K562 (cell line): ENCODE data around the gene GLCCI1. TPM values are rescaled to one million over a fixed set of nuclear protein-coding genes. Genes with fewer than 3 reads are reported as not detected.

Source experiments
- BRF2 ChIP-seq: IDR thresholded peaks from 3 replicates; pipeline ENCODE4 v1.6.1; 2011; ENCODE audit warnings: borderline replicate concordance, mild to moderate bottlenecking; ENCODE audit not compliant: insufficient read length, insufficient read depth
- FOXM1 ChIP-seq, 2 experiments: fragments of 450-650 bp in 1 of 2; sonication (generic) in 1 of 2; formaldehyde crosslinking in 1 of 2; IDR thresholded peaks; 2 replicates each; pipeline versions ENCODE4 v1.6.1 to v1.9.0; 2017 to 2022; ENCODE audit warnings: low read depth in 2 of 2, mild to moderate bottlenecking in 2 of 2, missing genetic modification reagents in 1 of 2, moderate library complexity in 1 of 2
- GMEB1 ChIP-seq: fragments of 250-450 bp; sonication (Bioruptor Pico); IDR thresholded peaks from 2 replicates; pipeline ENCODE4 v1.4.0; 2020; ENCODE audit warnings: mild to moderate bottlenecking
- MAX ChIP-seq: sonication (generic); formaldehyde crosslinking; IDR thresholded peaks from 2 replicates; pipeline ENCODE4 v1.9.0; 2022; ENCODE audit warnings: mild to moderate bottlenecking, missing genetic modification reagents
- MEF2A ChIP-seq: IDR thresholded peaks from 2 replicates; pipeline ENCODE4 v1.6.1; 2011; ENCODE audit warnings: low read depth, mild to moderate bottlenecking, low read length, moderate library complexity; ENCODE audit not compliant: control insufficient read depth
- PHB2 ChIP-seq: fragments of 450-650 bp; IDR thresholded peaks from 2 replicates; pipeline ENCODE4 v1.6.1; 2017; ENCODE audit warnings: low read depth
- PKNOX1 ChIP-seq: fragments of 450-650 bp; IDR thresholded peaks from 2 replicates; pipeline ENCODE4 v1.6.1; 2016
- RBFOX2 ChIP-seq: fragments of 200-400 bp; formaldehyde crosslinking; IDR thresholded peaks from 2 replicates; pipeline ENCODE4 v1.6.1; 2017; ENCODE audit warnings: low read depth, mild to moderate bottlenecking, low read length, moderate library complexity
- SIN3B ChIP-seq: fragments of 450-650 bp; IDR thresholded peaks from 2 replicates; pipeline ENCODE4 v1.6.1; 2017; ENCODE audit warnings: low read depth, mild to moderate bottlenecking, moderate library complexity
- TCF15 ChIP-seq: fragments of 250-450 bp; sonication (Bioruptor Pico); IDR thresholded peaks from 2 replicates; pipeline ENCODE4 v1.8.0; 2022; ENCODE audit warnings: moderate library complexity, mild to moderate bottlenecking, inconsistent platforms
- UBTF ChIP-seq, 2 experiments: IDR thresholded peaks; 2 replicates each; pipeline ENCODE4 v1.6.1; 2012; ENCODE audit warnings: improper control_type of control experiment in 2 of 2, low read depth in 2 of 2, low read length in 2 of 2, borderline replicate concordance in 1 of 2
- ZNF175 ChIP-seq: fragments of 200-800 bp; sonication (Bioruptor generic); IDR thresholded peaks from 2 replicates; pipeline ENCODE4 v1.6.1; 2016; ENCODE audit warnings: low read depth, mild to moderate bottlenecking, missing genetic modification characterization, missing compliant biosample characterization
- ZNF280B ChIP-seq: fragments of 250-450 bp; sonication (Bioruptor Pico); IDR thresholded peaks from 2 replicates; pipeline ENCODE4 v1.5.1; 2021; ENCODE audit warnings: mild to moderate bottlenecking
- ZNF586 ChIP-seq: fragments of 450-650 bp; formaldehyde crosslinking; conservative IDR thresholded peaks from 2 replicates; pipeline ENCODE4 v1.4.0; 2020; ENCODE audit warnings: mild to moderate bottlenecking, moderate library complexity
- ZNF644 ChIP-seq: fragments of 200-800 bp; sonication (Bioruptor generic); IDR thresholded peaks from 2 replicates; pipeline ENCODE4 v1.6.1; 2016; ENCODE audit warnings: low read depth, missing genetic modification characterization, missing compliant biosample characterization
- ZNF695 ChIP-seq: fragments of 450-650 bp; formaldehyde crosslinking; IDR thresholded peaks from 2 replicates; pipeline ENCODE4 v1.4.0; 2020; ENCODE audit warnings: mild to moderate bottlenecking, moderate library complexity
- ZNF699 ChIP-seq: fragments of 250-450 bp; sonication (Bioruptor Pico); IDR thresholded peaks from 2 replicates; pipeline ENCODE4 v1.8.0; 2021; ENCODE audit warnings: mild to moderate bottlenecking, moderate library complexity; ENCODE audit not compliant: insufficient replicate concordance
- polyA plus RNA-seq, 8 experiments: library from polyadenylated mRNA; depleted of rRNA in 4 of 8; stranded (reverse) in 5 of 8; unstranded in 3 of 8; fragments of >200 nt; fragmentation: Nextera tagmentation in 2 of 8; fragmentation: Illumina TruSeq in 1 of 8; extraction: Ambion mirVana in 2 of 8; extraction: Trizol in 1 of 8; gene quantifications; 2 replicates each; pipeline versions ENCODE4 v1.2.1 to v1.2.3, GENCODE V29; 2011 to 2014; ENCODE audit warnings: inconsistent platforms in 1 of 8, missing spikeins in 1 of 8
- total RNA-seq, 7 experiments: library from RNA; depleted of rRNA in 6 of 7; stranded (reverse); fragments of >200 nt in 6 of 7; fragmentation: Illumina TruSeq in 2 of 7; extraction: Trizol in 2 of 7; gene quantifications; 2 replicates each; pipeline versions ENCODE4 v1.2.1 to v1.2.3, GENCODE V29; 2011 to 2021; ENCODE audit warnings: low replicate concordance in 1 of 7

The GLCCI1 gene
- total and polyA plus RNA-seq, 9 of the 15 experiments (the other 6 are each of a cell fraction or from before 2014, with no cell fraction given) = 2.7 to 11.9 (median 7.2) TPM

GRCh38 chr7:8131694-8132605 is 163.4 kb downstream of the GLCCI1 start (continued):
- TF ChIP-seq TCF15 (CRISPR knock-in tag) (no peak), ZNF695 (CRISPR knock-in tag) (no peak), ZNF586 (CRISPR knock-in tag) (no peak), FOXM1 (IDR thresholded peaks at IDR 0.05; ENCODE audit: low read depth) (peak; percentile 21; the same call in 1 of the 2 replicates), FOXM1 (CRISPR knock-in tag; IDR thresholded peaks at IDR 0.05; ENCODE audit: low read depth) (no peak), UBTF (IDR thresholded peaks at IDR 0.05; ENCODE audit: borderline replicate concordance in 1 of 2, low read depth in 2 of 2, low read length in 2 of 2) (no peak), ZNF280B (no peak), SIN3B (no peak), BRF2 (no peak), ZNF175 (CRISPR knock-in tag) (no peak), ZNF644 (tag) (no peak), MEF2A (no peak), GMEB1 (CRISPR knock-in tag) (no peak; the same call in 1 of the 2 replicates), PHB2 (no peak), MAX (no peak), PKNOX1 (no peak), ZNF699 (no peak), RBFOX2 (no peak)
